Muscle layer of duodenum (tissue), 2 donors: ENCODE measurements around the gene CPNE6.

ENCODE experiments used
- H3K27ac ChIP-seq: one replicate; pipeline ENCODE4 v1.7.0; 2013; ENCODE audit warnings: mild to moderate bottlenecking, low read length
- H3K27me3 ChIP-seq: one replicate; pipeline ENCODE4 v1.7.0; 2013; ENCODE audit warnings: low read depth, mild to moderate bottlenecking, control low read depth, low read length
- H3K36me3 ChIP-seq, 2 donors: one replicate each; pipeline ENCODE4 v1.7.0; 2013; ENCODE audit warnings: low read length in 2 of 2, control low read depth in 1 of 2, mild to moderate bottlenecking in 1 of 2; ENCODE audit not compliant: insufficient read depth in 2 of 2, control insufficient read depth in 1 of 2
- H3K4me1 ChIP-seq, 2 donors: one replicate each; pipeline ENCODE4 v1.7.0; 2013; ENCODE audit warnings: low read length in 2 of 2, mild to moderate bottlenecking in 2 of 2, control low read depth in 1 of 2, moderate library complexity in 1 of 2; ENCODE audit not compliant: insufficient read depth in 2 of 2, control insufficient read depth in 1 of 2
- H3K4me3 ChIP-seq, 2 donors: one replicate each; pipeline ENCODE4 v1.7.0; 2013; ENCODE audit warnings: low read length in 2 of 2, low read depth in 1 of 2, mild to moderate bottlenecking in 1 of 2
- H3K9me3 ChIP-seq, 2 donors: one replicate each; pipeline ENCODE4 v1.7.0; 2013; ENCODE audit warnings: low read length in 2 of 2, control low read depth in 1 of 2, mild to moderate bottlenecking in 1 of 2; ENCODE audit not compliant: control insufficient read depth in 1 of 2
- donor health status: healthy.

The CPNE6 gene

GRCh38 chr14:24072881-24073877 is 1.8 kb downstream of the CPNE6 start:
- Histone ChIP-seq H3K36me3 (no peaks in the 10 kb centered on the region), H3K4me3 (no peak overlapping the region), H3K27me3 (no peaks in the 10 kb centered on the region), H3K9me3 (no peaks in the 10 kb centered on the region), H3K27ac (no peak overlapping the region), H3K4me1 (peaks cover 0 to 7% of the 10 kb centered on the region in 2 donors)

GRCh38 chr14:24074625-24075484 is 3.5 kb downstream of the CPNE6 start:
- no peak overlapping the region for H3K4me3 ChIP-seq
- H3K27me3 ChIP-seq: no peaks in the 10 kb centered on the region
- H3K9me3 ChIP-seq: no peaks in the 10 kb centered on the region
- no peaks in the 10 kb centered on the region for H3K36me3 ChIP-seq
- H3K4me1 ChIP-seq: peaks cover 0 to 7% of the 10 kb centered on the region in 2 donors
- peak overlapping the region; percentile 14 for H3K27ac ChIP-seq

GRCh38 chr14:24075485-24076301 is 4.3 kb downstream of the CPNE6 start:
- H3K27ac ChIP-seq: no peak overlapping the region
- H3K9me3 ChIP-seq: no peaks in the 10 kb centered on the region
- H3K27me3 ChIP-seq: no peaks in the 10 kb centered on the region
- no peaks in the 10 kb centered on the region for H3K36me3 ChIP-seq
- H3K4me1 ChIP-seq: peaks cover 2 to 11% of the 10 kb centered on the region in 2 donors
- no peak overlapping the region for H3K4me3 ChIP-seq

GRCh38 chr14:24076302-24076601 is 4.9 kb downstream of the CPNE6 start:
- Histone ChIP-seq H3K27ac (no peak overlapping the region), H3K4me3 (no peak overlapping the region), H3K36me3 (no peaks in the 10 kb centered on the region), H3K4me1 (peaks cover 4 to 13% of the 10 kb centered on the region in 2 donors), H3K27me3 (no peaks in the 10 kb centered on the region), H3K9me3 (no peaks in the 10 kb centered on the region)

GRCh38 chr14:24077086-24077485 is 5.7 kb downstream of the CPNE6 start:
- Histone ChIP-seq H3K36me3 (no peaks in the 10 kb centered on the region), H3K9me3 (no peaks in the 10 kb centered on the region), H3K4me1 (peaks cover 4 to 11% of the 10 kb centered on the region in 2 donors), H3K4me3 (no peak overlapping the region), H3K27ac (no peak overlapping the region), H3K27me3 (no peaks in the 10 kb centered on the region)

GRCh38 chr14:24078146-24078545 is 6.8 kb downstream of the CPNE6 start:
- no peak overlapping the region for H3K27ac ChIP-seq
- H3K9me3 ChIP-seq: no peaks in the 10 kb centered on the region
- no peaks in the 10 kb centered on the region for H3K27me3 ChIP-seq
- H3K4me1 ChIP-seq: peaks cover 4 to 11% of the 10 kb centered on the region in 2 donors
- no peaks in the 10 kb centered on the region for H3K36me3 ChIP-seq
- H3K4me3 ChIP-seq: no peak overlapping the region

GRCh38 chr14:24079491-24080141 is 8.3 kb downstream of the CPNE6 start:
- H3K4me1 ChIP-seq: peaks cover 4 to 11% of the 10 kb centered on the region in 2 donors
- no peaks in the 10 kb centered on the region for H3K27me3 ChIP-seq
- no peaks in the 10 kb centered on the region for H3K9me3 ChIP-seq
- H3K36me3 ChIP-seq: no peaks in the 10 kb centered on the region
- H3K27ac ChIP-seq: no peak overlapping the region
- H3K4me3 ChIP-seq: no peak overlapping the region

- peaks cover 4 to 11% of the 10 kb centered on the region in 2 donors for H3K4me1 ChIP-seq
- no peaks in the 10 kb centered on the region for H3K9me3 ChIP-seq
- H3K27me3 ChIP-seq: no peaks in the 10 kb centered on the region
- no peak overlapping the region for H3K4me3 ChIP-seq
- no peaks in the 10 kb centered on the region for H3K36me3 ChIP-seq
- H3K27ac ChIP-seq: no peak overlapping the region
Measured at GRCh38 chr14:24080142-24080530, 8.8 kb downstream of the CPNE6 start.

- Histone ChIP-seq H3K27ac (peak overlapping the region; percentile 49), H3K9me3 (no peaks in the 10 kb centered on the region), H3K27me3 (no peaks in the 10 kb centered on the region), H3K4me3 (peak overlapping the region; percentile 58 to 65), H3K4me1 (peaks cover 4 to 11% of the 10 kb centered on the region in 2 donors), H3K36me3 (no peaks in the 10 kb centered on the region)
Measured at GRCh38 chr14:24080888-24081738, 9.8 kb downstream of the CPNE6 start.

- no peaks in the 10 kb centered on the region for H3K27me3 ChIP-seq
- H3K27ac ChIP-seq: no peak overlapping the region
- peaks cover 4 to 11% of the 10 kb centered on the region in 2 donors for H3K4me1 ChIP-seq
- peak overlapping the region in 1 of 2 donors; percentile 58 for H3K4me3 ChIP-seq
- no peaks in the 10 kb centered on the region for H3K9me3 ChIP-seq
- no peaks in the 10 kb centered on the region for H3K36me3 ChIP-seq
Measured at GRCh38 chr14:24081739-24082211, 10.4 kb downstream of the CPNE6 start.
